ENCODE data around the gene MYOM1.

- TF ChIP-seq CTCF (conservative IDR thresholded peaks at IDR 0.05; ENCODE audit: low read depth, low read length) (no peak), EZH2phosphoT487 (IDR thresholded peaks at IDR 0.05; ENCODE audit: borderline replicate concordance, low read length) (no peak), EZH2 (IDR thresholded peaks at IDR 0.05; ENCODE audit: low read length, unreplicated experiment) (no peak)
These were observed 5.8 kb upstream of the MYOM1 start for GRCh38 chr18:3225588-3225987.
